Loucy (cell line): Measurements from ENCODE around the gene MT1B.

Source experiments
- EZH2phosphoT487 ChIP-seq: fragments of 200-600 bp; IDR thresholded peaks from 2 replicates; pipeline ENCODE4 v1.6.1; 2018; ENCODE audit warnings: antibody characterized with exemption, mild to moderate bottlenecking, moderate library complexity, borderline replicate concordance
- TF ChIP-seq, protein P1 (sequence below): fragments of 200-600 bp; sonication (generic); conservative IDR thresholded peaks from 2 replicates; pipeline ENCODE4 v1.5.1; 2014; ENCODE audit warnings: mild to moderate bottlenecking, antibody characterized with exemption, low read length

DNA sequence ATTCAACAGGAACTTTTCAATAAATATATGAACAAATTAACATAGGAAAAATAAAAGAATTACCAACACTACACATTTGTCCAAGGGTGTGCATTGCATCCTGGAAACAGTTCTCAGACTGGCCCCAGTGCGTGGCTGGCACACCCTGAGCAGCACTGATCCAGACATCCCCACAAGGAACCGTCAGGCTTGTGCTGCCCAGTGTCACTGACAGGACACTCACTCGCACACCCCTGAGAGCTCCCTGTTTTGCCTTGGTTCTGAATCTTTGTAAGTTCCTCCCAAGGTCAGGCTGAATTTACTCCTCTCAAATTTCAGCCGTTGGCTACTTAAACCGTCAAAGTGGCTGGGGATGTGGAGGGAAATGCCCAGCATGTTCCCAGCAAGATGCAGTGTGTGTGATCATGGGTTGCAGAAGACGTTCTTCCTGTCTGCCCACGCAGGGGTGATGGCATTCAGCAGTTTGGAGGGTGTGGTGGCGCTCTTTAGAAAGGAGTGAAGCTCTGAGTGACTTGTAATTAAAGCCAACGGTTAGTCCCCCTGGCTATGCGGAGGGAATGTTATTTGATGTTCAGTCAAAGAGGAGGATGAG lies 41.6 kb upstream of the MT1B start:
- TF ChIP-seq, protein P1, sequence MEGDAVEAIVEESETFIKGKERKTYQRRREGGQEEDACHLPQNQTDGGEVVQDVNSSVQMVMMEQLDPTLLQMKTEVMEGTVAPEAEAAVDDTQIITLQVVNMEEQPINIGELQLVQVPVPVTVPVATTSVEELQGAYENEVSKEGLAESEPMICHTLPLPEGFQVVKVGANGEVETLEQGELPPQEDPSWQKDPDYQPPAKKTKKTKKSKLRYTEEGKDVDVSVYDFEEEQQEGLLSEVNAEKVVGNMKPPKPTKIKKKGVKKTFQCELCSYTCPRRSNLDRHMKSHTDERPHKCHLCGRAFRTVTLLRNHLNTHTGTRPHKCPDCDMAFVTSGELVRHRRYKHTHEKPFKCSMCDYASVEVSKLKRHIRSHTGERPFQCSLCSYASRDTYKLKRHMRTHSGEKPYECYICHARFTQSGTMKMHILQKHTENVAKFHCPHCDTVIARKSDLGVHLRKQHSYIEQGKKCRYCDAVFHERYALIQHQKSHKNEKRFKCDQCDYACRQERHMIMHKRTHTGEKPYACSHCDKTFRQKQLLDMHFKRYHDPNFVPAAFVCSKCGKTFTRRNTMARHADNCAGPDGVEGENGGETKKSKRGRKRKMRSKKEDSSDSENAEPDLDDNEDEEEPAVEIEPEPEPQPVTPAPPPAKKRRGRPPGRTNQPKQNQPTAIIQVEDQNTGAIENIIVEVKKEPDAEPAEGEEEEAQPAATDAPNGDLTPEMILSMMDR: no peak
- no peak for TF ChIP-seq EZH2phosphoT487
